ENCODE data around the gene SETBP1.

GRCh38 chr18:44705075-44705675, 24.5 kb downstream of the SETBP1 start:
- TF ChIP-seq CTCF (conservative IDR thresholded peaks at IDR 0.05 in 1 of 2, IDR thresholded peaks at IDR 0.05 in 1 of 2; ENCODE audit: extremely low read depth in 1 of 2, insufficient read depth in 1 of 2, low read depth in 1 of 2, low read length in 2 of 2) (no peak), EZH2 (IDR thresholded peaks at IDR 0.05; ENCODE audit: borderline replicate concordance, low read length) (no peak)
